Frontal cortex (tissue), 4 donors: ENCODE data around the gene SOCS1. TPM values are rescaled to one million over a fixed set of nuclear protein-coding genes. Genes with fewer than 3 reads are reported as not detected.
"Not testable (repeated sequence)": the region's sequence is repeated elsewhere in the genome, so short reads cannot be mapped to it uniquely, and the experiment has no call there.

Source experiments
- DNase-seq, 2 donors: peaks; one replicate each; pipeline ENCODE4 v3.0.0; 2012; ENCODE audit warnings: low spot score in 2 of 2
- FAIRE-seq: peaks from 2 replicates; lab custom pipeline; 2012; peaks lifted over from hg19 to GRCh38; lab: Jason Lieb, UNC
- total RNA-seq: library from RNA; depleted of rRNA; stranded (reverse); fragments of >200 nt; gene quantifications from one replicate; pipeline ENCODE4 v1.2.3, GENCODE V29; 2014
- donor health status: control.
- donor health status: control.
- donor health status: control.

The SOCS1 gene, protein sequence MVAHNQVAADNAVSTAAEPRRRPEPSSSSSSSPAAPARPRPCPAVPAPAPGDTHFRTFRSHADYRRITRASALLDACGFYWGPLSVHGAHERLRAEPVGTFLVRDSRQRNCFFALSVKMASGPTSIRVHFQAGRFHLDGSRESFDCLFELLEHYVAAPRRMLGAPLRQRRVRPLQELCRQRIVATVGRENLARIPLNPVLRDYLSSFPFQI
- 0.82 TPM for total RNA-seq

DNA sequence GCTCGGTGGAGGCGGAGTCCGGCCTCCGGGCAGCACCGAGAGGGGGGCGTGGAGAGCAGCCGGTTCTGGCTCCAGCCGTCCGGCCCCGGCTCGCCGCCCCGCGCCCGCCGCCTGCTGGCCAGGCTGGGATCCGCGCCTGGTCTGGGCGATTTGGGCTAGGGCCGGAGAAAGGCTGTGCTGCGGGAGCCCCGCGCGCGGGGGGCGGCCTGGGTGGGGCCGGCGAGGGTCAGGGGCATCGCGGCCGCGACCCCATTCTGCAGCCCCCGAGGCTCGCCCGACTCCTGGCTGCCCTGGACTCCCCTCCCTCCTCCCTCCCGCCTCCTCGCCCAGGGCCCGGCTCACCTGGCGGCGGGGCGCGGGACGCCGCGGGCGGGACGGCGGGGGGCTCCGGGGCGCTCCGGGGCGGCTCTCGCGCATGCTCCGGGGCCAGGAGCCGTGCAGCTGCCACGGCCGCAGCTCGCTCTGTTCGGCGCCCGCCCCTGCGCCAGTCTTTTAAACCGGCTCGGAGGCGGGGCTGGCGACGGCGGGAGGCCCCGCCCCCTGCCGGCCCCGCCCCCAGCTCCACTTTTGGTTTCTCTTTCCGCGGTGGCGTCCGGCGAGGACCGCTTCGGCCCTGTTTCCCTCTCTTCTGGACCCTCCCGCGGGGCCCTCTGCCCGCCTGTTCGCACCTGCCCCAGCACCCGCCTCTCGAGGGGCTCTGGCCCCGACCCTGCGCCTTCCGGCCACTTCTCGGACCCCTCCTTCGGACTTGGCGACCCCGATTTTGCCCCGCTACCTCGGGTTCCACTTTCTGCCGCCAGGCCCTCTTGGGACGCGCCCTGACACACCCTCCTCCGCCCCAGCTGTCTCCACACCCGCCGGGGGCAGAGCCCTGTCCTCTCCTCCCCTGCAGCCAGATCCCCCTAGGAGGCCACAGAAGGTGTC, at the start of gene SOCS1:
TSS of gene SOCS1 (minus strand) at position 468 of the 924 bp plus-strand sequence. CDS start 726 bp downstream, outside the sequence.
- no peak for FAIRE-seq
- peak; percentile 95 to 97 for DNase-seq

DNA sequence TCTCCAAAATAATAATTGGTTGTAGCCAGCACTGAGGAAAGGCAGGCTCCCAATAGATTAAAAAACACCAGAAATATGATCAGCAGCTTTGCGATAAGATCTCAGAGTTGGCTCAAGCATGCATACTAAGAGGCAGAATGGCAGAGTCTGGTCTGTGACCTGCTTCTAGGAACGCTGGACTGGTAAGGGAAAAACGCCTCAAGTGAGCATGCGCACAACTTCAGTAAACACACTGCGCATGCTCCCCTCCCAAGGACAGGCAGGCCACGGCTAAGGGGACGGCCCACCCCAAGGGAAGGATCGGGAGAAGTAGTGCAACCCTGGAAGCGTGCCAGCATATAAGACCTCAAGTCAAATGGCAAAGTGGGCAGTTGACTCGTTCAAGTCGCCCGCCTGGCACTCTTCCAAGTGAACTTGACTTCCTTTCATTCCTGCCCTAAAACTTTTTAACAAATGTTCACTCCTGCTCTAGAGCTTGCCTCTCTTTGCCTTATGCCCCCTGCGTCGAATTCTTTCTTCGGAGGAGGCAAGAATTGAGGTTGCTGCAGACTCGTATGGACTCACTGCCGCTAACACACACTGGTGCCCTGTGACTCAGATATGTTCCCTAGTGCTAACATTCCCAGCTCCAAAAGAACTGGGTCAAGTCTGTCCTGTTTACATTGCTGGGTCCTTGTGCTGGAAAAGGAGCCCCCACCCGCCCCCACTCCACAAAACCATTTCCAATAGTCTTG, 47.6 kb upstream of the SOCS1 start:
- FAIRE-seq (no peak), DNase-seq (no peak)

DNA sequence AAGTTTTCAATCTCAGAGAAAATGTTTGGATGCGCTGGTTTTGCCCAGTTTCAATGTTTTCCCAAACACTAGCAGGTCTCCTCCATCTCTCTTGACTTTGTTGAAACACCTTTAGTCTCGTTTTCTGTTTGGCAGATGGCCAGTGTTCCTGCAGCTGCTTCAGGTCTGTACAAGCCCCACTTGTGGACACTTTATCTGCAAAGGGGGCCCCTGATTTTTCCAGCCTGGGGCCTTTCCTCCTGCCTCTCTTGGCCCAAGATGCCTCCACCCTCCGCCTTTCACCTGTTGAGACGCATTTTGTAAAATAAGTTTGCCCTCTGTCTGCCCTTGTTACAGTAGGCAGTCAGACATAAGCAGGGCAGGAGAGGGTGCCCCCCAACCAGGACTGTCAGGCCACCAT, 47.0 kb upstream of the SOCS1 start:
- DNase-seq (no peak), FAIRE-seq (no peak)

DNA sequence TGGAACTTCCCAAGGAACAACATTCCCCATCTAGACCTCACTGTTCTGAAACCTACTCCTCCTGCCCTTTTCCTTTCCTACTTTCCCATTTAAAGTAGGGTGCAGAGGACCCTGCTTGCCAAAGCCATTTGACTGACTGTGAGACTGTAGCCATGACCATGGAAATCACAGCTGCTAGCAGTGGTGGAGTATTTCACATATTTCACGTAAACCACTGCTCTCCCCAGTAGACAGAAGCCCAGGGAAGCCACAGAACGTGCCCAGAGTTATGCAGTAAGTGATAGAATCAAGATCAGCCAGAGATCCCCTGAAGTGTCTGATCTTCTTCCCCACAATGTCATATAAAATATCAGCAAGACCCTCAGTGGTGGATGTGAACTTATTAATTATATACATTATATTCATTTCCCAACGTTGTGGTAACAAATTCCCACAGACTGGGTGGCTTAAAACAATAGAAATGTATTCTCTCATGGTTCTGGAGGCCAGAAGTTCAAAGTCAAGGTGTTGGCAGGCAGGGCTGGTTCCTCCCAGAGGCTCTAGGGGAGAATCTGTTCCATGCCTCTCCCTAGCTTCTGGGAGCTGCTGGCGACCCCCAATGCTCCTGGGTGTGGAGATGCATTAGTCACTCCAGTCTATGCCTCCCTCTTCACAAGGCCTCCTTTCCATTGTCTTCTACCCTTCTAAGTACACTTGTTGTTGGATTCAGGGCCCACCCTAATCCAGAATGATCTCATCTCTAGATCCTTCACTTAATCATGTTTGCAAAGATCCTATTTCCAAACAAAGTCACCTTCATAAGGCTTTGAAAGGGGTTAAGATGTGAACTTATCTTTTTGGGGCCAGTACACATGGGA, 45.9 kb upstream of the SOCS1 start:
- FAIRE-seq (no peak), DNase-seq (no peak)

DNA sequence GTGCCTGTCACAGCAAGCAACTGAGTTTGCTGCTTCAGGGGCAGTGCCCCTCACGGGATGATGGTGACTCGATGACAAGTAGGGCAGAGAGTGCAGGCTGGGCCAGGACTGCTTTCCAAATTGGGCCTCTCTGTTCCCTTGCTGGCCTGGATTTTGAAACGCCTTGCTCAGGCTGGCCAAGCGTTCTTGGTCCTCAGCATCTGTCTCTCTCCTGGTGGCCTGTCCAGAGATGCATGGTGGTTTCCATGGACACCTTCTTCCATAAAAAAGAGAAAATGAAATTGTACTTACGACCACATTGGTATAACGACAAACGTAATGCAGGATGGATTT, 44.5 kb upstream of the SOCS1 start:
- FAIRE-seq (no peak), DNase-seq (no peak)

DNA sequence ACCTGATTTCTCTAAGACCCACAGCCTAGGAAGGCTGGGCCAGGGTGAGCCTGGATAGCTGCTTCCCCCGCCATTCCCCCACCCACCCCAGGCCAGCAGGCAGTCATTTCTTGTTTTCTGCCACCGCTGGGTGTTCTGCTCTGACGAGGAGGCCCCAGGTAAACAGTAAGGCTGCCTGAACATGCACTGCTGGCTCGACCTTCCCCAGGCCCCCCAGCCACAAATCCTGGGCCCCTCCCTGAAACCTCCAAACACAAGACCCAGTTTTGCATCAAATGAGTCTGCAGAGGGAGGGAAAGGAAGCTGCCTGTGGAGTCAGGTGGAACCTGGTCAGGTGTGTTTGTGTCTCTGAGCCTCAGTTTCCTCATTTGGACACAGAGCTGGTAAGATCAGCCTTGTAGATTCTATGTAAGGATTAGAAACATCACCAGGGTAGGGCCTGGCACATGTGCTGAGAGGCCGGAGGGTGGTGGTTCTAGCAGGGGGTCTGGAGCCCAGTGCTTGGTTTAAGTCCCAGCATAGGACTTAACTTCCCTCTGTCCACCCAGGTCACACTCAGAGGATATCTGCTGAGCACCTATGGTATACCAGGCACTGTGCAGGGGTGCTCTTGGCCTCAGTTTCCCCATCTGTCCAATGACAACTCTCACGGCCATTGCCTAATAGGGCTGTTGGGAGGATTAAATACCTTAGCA, 44.0 kb upstream of the SOCS1 start:
- no peak for DNase-seq
- no peak for FAIRE-seq

DNA sequence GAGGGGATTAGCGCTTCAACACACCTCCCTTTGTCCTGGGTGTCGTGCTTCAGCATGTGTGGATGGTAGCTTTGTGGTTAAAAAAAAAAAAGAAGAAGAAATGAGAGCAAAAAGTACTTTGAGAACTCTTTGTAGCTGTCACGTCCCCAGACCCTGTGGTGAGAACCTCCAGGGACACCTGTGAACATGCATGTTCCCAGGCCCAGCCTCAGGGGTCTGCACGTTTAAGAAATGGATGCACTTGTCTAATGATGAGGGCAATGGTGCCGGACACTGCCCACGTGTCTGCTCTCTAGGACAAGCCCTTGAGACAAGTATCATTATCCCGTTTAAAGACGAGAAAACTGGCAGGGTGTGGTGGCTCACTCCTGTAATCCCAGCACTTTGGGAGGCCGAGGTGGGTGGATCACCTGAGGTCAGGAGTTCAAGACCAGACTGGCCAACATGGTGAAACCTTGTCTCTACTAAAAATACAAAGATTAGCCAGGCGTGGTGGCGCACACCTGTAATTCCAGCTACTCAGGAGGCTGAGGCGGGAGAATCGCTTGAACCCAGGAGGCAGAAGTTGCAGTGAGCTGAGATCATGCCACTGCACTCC, 43.0 kb upstream of the SOCS1 start:
- not testable (repeated sequence) for DNase-seq, FAIRE-seq

DNA sequence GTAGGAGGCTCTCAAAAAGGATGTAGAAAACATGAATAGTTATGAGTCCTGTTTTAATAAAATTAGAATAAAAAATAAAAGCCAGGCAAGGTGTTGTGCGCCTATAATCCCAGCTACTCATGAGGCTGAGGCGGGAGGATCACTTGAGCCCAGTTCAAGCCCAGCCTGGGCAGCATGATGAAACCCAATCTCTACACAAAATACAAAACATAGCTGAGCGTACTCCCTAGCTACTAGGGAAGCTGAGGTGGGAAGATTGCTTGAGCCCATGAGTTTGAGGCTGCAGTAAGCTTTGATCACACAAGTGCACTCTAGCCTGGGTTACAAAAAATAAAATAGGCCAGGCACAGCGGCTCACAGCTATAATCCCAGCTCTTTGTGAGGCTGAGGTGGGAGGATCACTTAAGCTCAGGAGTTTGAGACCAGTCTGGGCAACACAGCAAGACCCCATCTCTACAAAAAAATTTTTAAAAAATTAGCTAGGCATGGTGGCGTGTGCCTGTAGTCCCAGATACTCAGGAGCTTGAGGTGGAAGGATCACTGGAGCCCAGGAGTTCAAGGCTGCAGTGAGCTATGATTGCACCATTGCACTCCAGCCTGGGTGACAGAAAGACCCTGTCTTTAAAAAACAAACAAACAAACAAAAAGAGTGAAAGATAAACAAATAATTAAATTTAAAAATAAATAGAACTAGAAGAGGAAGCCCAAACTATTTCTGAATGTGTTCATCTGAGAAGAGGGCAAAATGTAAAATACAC, 42.3 kb upstream of the SOCS1 start:
- FAIRE-seq (no peak), DNase-seq (no peak)

DNA sequence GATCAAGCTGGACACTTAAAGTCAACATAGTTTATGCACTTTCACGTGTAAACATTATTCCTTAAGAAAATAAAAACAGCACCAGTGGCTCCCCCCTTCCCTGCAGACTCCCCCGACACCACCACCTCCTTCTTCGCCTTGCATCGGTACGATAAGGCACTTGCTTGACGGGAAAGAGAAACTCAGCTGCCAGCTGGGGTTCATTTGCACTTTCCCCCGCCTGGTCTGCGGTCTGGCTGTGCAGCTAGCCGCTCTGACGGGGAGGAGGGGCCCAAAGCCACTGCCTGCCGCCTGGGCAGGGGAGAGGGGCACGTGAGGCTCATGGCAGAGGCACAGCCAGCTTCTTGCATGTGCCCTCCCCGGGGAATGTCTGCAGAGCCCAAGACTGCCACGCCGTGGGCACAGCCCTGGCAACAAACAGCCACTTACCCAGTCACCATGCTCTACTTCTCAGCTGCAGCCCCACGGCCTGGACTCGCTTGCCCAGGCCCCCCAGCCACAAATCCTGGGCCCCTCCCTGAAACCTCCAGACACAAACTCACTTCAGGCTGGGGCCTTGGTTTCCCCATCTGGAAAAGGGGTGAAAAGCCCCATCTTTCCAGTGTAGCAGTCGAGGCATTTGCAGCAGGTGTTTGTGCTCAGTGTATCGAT, 41.6 kb upstream of the SOCS1 start:
- peak; percentile 40 to 55 for DNase-seq
- no peak for FAIRE-seq

DNA sequence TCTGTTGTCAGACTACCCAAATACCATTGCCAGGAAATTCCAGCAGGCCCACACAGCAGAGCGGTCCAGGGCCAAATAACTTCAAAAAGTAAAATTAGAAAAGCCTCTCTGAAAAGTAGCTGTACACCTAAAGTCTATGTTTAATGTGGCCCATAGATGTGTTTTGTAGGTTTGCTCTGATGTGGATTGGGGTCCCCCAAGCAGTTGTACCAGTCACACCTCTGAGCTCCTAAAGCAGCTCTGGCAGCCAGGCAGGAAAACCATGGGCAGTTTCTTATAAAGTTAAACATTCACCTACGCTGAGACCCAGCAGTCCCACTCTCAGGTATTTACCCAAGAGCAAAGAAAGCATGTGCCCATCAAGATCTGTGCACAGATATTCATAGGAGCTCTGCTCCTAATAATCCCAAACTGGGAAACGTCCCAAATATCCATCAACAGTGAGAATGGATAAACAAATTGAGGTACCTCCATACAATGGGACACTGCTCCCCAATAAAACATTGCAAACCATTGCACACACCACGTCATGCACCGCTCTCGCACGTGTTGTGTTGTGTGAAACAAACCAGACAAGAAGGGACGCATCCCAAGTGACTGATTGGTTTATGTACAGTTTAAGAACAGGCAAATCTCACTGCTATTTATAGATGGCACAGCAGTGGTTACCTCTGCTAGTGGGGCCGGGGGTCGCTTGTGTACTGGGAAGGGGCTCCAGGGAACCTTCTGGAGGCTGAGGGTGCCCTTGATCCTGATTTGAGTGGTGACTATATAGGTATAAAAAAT, 40.9 kb upstream of the SOCS1 start:
- DNase-seq (no peak), FAIRE-seq (no peak)

DNA sequence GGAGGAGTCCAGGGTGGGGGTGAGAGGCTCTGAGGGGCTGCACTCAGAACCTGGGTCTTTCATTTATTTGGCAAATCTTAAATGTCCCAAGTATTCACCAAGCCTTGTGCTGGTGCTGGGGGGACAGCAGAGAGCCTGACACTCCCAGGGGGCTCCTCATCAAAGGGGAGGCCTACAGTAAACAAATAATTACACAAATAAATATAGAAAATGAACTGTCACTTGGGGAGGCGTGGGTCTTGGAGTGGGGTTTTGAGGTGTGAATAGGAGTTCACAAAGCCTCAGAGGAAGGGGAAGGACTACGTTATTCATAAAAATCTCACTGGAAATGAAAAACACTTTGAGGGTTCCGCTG, 40.3 kb upstream of the SOCS1 start:
- DNase-seq, result no peak
- no peak for FAIRE-seq

DNA sequence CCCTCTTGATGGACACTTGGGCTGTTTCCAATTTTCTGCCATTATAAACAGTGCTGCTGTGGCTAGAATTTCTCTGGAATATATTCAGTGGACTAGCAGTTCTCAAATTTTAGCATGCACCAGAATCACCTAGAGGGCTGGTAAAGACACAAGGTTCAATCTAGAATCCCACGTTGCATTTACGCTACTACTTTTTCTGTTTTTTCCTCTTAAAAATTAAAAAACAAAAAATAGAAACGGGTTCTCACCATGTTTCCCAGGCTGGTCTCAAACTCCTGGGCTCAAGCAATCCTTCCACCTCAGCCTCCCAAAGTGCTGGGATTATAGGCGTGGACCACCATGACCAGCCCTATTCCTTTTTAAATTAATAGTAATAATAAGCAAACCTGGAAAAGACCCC, 39.7 kb upstream of the SOCS1 start:
- FAIRE-seq, result no peak

DNA sequence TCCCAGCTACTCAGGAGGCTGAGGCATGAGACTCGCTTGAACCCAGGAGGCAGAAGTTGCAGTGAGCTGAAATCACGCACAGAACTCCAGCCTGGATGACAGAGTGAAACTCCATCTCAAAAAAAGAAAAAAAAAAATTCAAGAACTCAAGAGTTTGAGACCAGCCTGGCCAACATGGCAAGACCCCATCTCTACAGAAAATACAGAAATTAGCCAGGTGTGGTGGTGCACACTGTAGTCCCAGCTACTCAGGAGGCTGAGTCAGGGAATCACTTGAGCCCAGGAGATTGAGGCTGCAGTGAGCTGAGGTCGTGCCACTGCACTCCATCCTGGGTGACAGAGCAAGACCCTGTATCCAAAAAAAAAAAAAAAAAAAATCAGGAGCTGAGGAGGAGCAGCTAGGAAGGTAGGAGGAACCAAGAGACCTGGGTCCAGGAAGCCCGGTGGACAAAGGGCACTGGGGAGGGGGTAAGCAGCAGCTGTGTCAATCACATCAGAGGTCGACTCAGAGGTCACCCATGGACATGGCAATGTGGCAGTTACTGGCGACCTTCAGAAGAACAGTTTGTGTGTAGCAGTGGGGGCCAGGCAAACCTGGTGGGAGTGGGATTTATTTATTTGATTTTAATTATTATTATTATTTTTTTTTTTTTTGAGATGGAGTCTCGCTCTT, 36.2 kb upstream of the SOCS1 start:
- FAIRE-seq, result no peak

More for the DNA sequence above, 39.7 kb upstream of the SOCS1 start:
- DNase-seq, result no peak

DNA sequence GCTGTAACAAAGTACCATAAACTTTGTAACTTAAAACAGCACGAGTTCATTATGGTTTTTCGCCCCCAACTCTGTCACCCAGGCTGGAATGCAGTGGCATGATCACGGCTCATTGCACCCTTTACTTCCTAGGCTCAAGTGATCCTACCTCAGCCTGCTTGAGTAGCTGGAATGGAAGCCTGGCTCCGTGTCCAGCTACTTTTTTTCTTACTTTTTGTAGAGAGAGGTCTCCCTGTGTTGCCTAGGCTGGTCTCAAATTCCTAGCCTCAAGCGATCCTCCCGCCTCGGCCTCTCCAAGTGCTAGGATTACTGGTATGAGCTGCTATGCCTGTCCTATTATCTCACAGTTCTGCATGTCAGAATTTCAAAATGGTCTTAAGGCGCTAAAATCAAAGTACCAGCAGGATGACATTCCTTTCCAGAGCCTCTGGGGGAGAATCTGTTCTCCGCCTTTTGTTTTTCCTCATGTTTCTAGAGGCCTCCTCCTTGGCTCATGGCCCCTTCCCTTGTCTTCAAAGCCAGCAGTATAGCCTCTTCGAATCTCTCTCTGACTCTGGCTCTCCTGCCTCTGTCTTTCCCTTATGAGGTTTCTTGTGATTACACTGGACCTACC, 35.2 kb upstream of the SOCS1 start:
- DNase-seq, result no peak

More for the DNA sequence above, 36.2 kb upstream of the SOCS1 start:
- DNase-seq, result no peak

DNA sequence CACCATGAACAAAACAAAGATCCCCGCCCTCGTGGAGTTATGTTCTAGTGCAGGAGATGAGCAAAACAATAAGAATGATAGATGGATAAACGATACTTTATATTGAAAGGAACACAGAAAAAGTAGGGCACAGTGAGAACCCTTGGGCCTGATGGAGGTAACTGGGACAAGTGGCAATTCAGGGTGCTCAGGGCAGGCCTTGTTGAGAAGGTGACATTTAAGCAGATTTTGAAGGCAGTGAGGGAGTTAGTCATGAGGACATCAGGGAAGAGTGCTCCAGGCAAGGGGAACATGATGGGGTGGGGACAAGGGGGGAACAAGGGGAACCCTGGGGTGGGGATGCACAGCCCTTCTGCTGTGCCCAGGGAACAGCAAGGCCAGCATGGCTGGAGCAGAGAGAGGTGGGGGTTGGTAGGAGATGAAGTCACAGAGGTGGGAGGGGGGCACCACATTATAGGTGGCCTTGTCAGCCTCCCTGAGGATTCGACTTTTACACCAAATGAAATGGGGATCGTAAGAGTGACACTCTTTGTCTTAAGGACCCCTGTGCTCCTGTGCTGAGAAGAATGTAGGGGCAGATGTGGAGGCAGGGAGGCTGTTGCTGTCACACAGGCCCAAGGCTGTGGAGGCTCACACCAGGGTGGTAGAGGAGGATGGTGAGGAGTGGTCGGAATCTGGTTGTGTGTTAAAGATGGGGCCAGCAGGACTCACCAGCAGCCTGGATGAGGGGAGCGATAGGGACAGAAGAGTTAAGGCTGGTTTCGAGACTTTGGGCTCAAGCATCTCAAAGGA, 34.3 kb upstream of the SOCS1 start:
- FAIRE-seq, result no peak
- DNase-seq, result no peak

More for the DNA sequence above, 35.2 kb upstream of the SOCS1 start:
- FAIRE-seq, result no peak
